B cell (primary cell): ENCODE results near the gene PDE6A. TPM values are rescaled to one million over a fixed set of nuclear protein-coding genes. Genes with fewer than 3 reads are reported as not detected.

Source experiments
- ATAC-seq: fragments of 200-7000 bp; cut with Tn5 transposase; one replicate; pipeline ENCODE4 v1.10.0; 2021; ENCODE audit warnings: low read depth, mild to moderate bottlenecking, moderate number of reproducible peaks, moderate library complexity
- CTCF ChIA-PET: fragments of 350-600 bp; sonication (Branson Sonifier 250); formaldehyde crosslinking; loops from one replicate; lab custom pipeline; 2021; ENCODE audit warnings: antibody characterized with exemption, inconsistent platforms; lab: Charles Lee
- POLR2A ChIA-PET: fragments of 350-600 bp; sonication (Branson Sonifier 250); formaldehyde crosslinking; loops from one replicate; lab custom pipeline; 2021; ENCODE audit warnings: antibody characterized with exemption; lab: Charles Lee
- DNase-seq: peaks from one replicate; pipeline ENCODE4 v3.0.0; 2013
- H2AFZ ChIP-seq: 2 replicates; pipeline ENCODE4 v1.6.1; 2012; ENCODE audit warnings: mild to moderate bottlenecking, low read depth, low read length; ENCODE audit not compliant: insufficient read depth, poor library complexity, severe bottlenecking
- H3K27ac ChIP-seq, 2 donors: 1 replicate in 1 of 2; 2 replicates in 1 of 2; pipeline ENCODE4 v1.5.1; 2012 to 2013; ENCODE audit warnings: low read length in 2 of 2, mild to moderate bottlenecking in 2 of 2, moderate library complexity in 1 of 2
- H3K27me3 ChIP-seq, 4 experiments: fragments of 200-600 bp in 1 of 4; sonication (generic) in 1 of 4; replicated peaks in 1 of 4; 1 replicate in 2 of 4; 2 replicates in 2 of 4; pipeline versions ENCODE4 v1.6.1 to v1.7.0; 2013 to 2016; ENCODE audit warnings: low read length in 3 of 4, mild to moderate bottlenecking in 2 of 4, mixed read lengths in 1 of 4, moderate library complexity in 1 of 4; ENCODE audit not compliant: insufficient read depth in 4 of 4, control insufficient read depth in 3 of 4; ENCODE audit errors: control extremely low read depth in 1 of 4
- H3K36me3 ChIP-seq, 2 experiments: replicated peaks in 1 of 2; 1 replicate in 1 of 2; 2 replicates in 1 of 2; pipeline versions ENCODE4 v1.6.1 to v1.7.1; 2013; ENCODE audit warnings: low read length in 1 of 2; ENCODE audit not compliant: insufficient read depth in 2 of 2, control insufficient read depth in 1 of 2; ENCODE audit errors: control extremely low read depth in 1 of 2, extremely low read depth in 1 of 2
- H3K4me1 ChIP-seq, 2 donors: fragments of 200-600 bp in 1 of 2; sonication (generic) in 1 of 2; 1 replicate in 1 of 2; 2 replicates in 1 of 2; pipeline versions ENCODE4 v1.5.1 to v1.6.1; 2013 to 2017; ENCODE audit warnings: low read length in 2 of 2; ENCODE audit not compliant: control insufficient read depth in 2 of 2, insufficient read depth in 2 of 2
- H3K4me2 ChIP-seq: replicated peaks from 2 replicates; pipeline ENCODE3; 2012; ENCODE audit warnings: mild to moderate bottlenecking, low read depth, low read length; ENCODE audit not compliant: poor library complexity, severe bottlenecking
- H3K4me3 ChIP-seq, 5 experiments: fragments of 200-600 bp in 1 of 5; sonication (generic) in 1 of 5; 1 replicate in 3 of 5; 2 replicates in 2 of 5; pipeline versions ENCODE4 v1.5.1 to v1.7.0; 2011 to 2016; ENCODE audit warnings: low read length in 4 of 5, mild to moderate bottlenecking in 4 of 5, low read depth in 2 of 5, control low read depth in 1 of 5, moderate library complexity in 1 of 5; ENCODE audit not compliant: insufficient read depth in 1 of 5; ENCODE audit errors: control extremely low read depth in 1 of 5, extremely low read depth in 1 of 5
- H3K79me2 ChIP-seq: fragments of 200-600 bp; sonication (generic); one replicate; pipeline ENCODE4 v1.6.0; 2016; ENCODE audit warnings: low read length; ENCODE audit not compliant: control insufficient read depth, insufficient read depth
- H3K9ac ChIP-seq: fragments of 200-600 bp; sonication (generic); 2 replicates; pipeline ENCODE4 v1.6.1; 2017; ENCODE audit warnings: mild to moderate bottlenecking, low read length, moderate library complexity
- H3K9me3 ChIP-seq, 3 donors: one replicate each; pipeline versions ENCODE4 v1.6.1 to v1.7.1; 2013; ENCODE audit warnings: low read length in 2 of 3; ENCODE audit not compliant: control insufficient read depth in 2 of 3, insufficient read depth in 1 of 3; ENCODE audit errors: control extremely low read depth in 1 of 3
- H4K20me1 ChIP-seq: 2 replicates; pipeline ENCODE4 v1.6.0; 2012; ENCODE audit warnings: mild to moderate bottlenecking, low read length; ENCODE audit not compliant: insufficient read depth, control insufficient read depth, poor library complexity, severe bottlenecking
- H3K27ac Mint-ChIP-seq: one replicate; pipeline ENCODE4 v1.8.0; 2021; ENCODE audit warnings: mixed read lengths
- H3K27me3 Mint-ChIP-seq: one replicate; pipeline ENCODE4 v1.8.0; 2021; ENCODE audit warnings: mixed read lengths
- H3K4me1 Mint-ChIP-seq: one replicate; pipeline ENCODE4 v1.8.0; 2021; ENCODE audit warnings: mixed read lengths
- H3K4me3 Mint-ChIP-seq: one replicate; pipeline ENCODE4 v1.8.0; 2021; ENCODE audit warnings: mixed read lengths
- H3K9me3 Mint-ChIP-seq: one replicate; pipeline ENCODE4 v1.8.0; 2022; ENCODE audit warnings: mixed read lengths; ENCODE audit not compliant: insufficient read depth
- CTCF ChIP-seq: fragments of 200-600 bp; IDR thresholded peaks from one replicate; pipeline ENCODE4 v1.8.0; 2022; ENCODE audit warnings: antibody characterized with exemption, mild to moderate bottlenecking
- EZH2 ChIP-seq: IDR thresholded peaks from 2 replicates; pipeline ENCODE4 v1.6.1; 2012; ENCODE audit warnings: borderline replicate concordance, low read depth, mild to moderate bottlenecking, moderate library complexity, low read length; ENCODE audit not compliant: insufficient read depth, poor library complexity, severe bottlenecking
- WGBS: methylation state at CpG from one replicate; pipeline ENCODE4 v1.1.5; 2013; ENCODE audit warnings: missing lambda C conversion rate; ENCODE audit not compliant: insufficient coverage; 5-methylcytosine and 5-hydroxymethylcytosine counted together
- intact Hi-C: fragments of 100-400 bp; cut with micrococcal nuclease; formaldehyde crosslinking; loops from one replicate; pipeline ENCODE4 v1.10.0; 2022
- polyA plus RNA-seq: library from polyadenylated mRNA; depleted of rRNA; stranded (reverse); fragments of >200 nt; gene quantifications from 2 replicates; pipeline ENCODE4 v1.2.3, GENCODE V29; 2012
- total RNA-seq, 2 donors: library from RNA; stranded (reverse); fragments of 120-200 nt in 1 of 2; gene quantifications; 1 replicate in 1 of 2; 2 replicates in 1 of 2; pipeline versions ENCODE4 v1.2.3 to v1.2.4, GENCODE V29; 2013 to 2022

The PDE6A gene
- total and polyA plus RNA-seq, 2 donors (not counting 1 experiment from before 2014, with no cell fraction given) = not detected

GRCh38 chr5:149912226-149912871 lies 32.2 kb downstream of the PDE6A start:
- 71% methylated on average over 1 of the region's 3 CpGs for WGBS
- CTCF ChIA-PET = interaction anchor here (1.2 kb wide), 1 partner anchor 36 kb away, joined by 3 read pairs; no protein-coding TSS in a partner anchor
- H3K4me2 ChIP-seq = no peak overlapping the region
- Mint-ChIP-seq H3K4me1 (peaks cover 4% of the 10 kb centered on the region), H3K27ac (no peak overlapping the region), H3K4me3 (no peak overlapping the region), H3K9me3 (no peaks in the 10 kb centered on the region), H3K27me3 (peaks cover 27% of the 10 kb centered on the region)
- POLR2A ChIA-PET = no interaction called here
- H3K4me3 ChIP-seq = no peak overlapping the region
- H3K27me3 ChIP-seq = peaks cover 0 to 4% (median 1%) of the 10 kb centered on the region in 4 experiments
- H3K27ac ChIP-seq = no peak overlapping the region
- no peak for ATAC-seq
- H3K4me1 ChIP-seq = no peaks in the 10 kb centered on the region
- TF ChIP-seq EZH2 (no peak), CTCF (no peak)
- no peak overlapping the region for H3K9ac ChIP-seq
- DNase-seq = no peak
- H3K79me2 ChIP-seq = no peaks in the 10 kb centered on the region
- no peaks in the 10 kb centered on the region for H4K20me1 ChIP-seq
- no peaks in the 10 kb centered on the region for H3K9me3 ChIP-seq
- intact Hi-C loops = no loop called here
- H2AFZ ChIP-seq = no peak overlapping the region
- no peaks in the 10 kb centered on the region for H3K36me3 ChIP-seq

- H3K79me2 ChIP-seq = no peaks in the 10 kb centered on the region
- no peak overlapping the region for H3K4me3 ChIP-seq
- H3K4me1 Mint-ChIP-seq = peaks cover 4% of the 10 kb centered on the region
- no peak overlapping the region for H3K9ac ChIP-seq
- no peaks in the 10 kb centered on the region for H3K9me3 ChIP-seq
- peaks cover 25% of the 10 kb centered on the region for H3K27me3 Mint-ChIP-seq
- ATAC-seq (no peak), DNase-seq (no peak)
- peaks cover 0 to 4% (median 1%) of the 10 kb centered on the region in 4 experiments for H3K27me3 ChIP-seq
- CTCF ChIA-PET = interaction anchor here (0.6 kb wide), 1 partner anchor 1719 kb away, joined by 4 read pairs; no protein-coding TSS in a partner anchor
- no peak overlapping the region for H3K4me3 Mint-ChIP-seq
- H3K4me2 ChIP-seq = no peak overlapping the region
- H2AFZ ChIP-seq = no peak overlapping the region
- H3K4me1 ChIP-seq = no peaks in the 10 kb centered on the region
- POLR2A ChIA-PET = no interaction called here
- H3K27ac Mint-ChIP-seq = no peak overlapping the region
- no peaks in the 10 kb centered on the region for H3K36me3 ChIP-seq
- intact Hi-C loops = no loop called here
- WGBS = 100% methylated on average over 1 of the region's 1 CpG
- TF ChIP-seq EZH2 (no peak), CTCF (no peak)
- no peaks in the 10 kb centered on the region for H4K20me1 ChIP-seq
- no peak overlapping the region for H3K27ac ChIP-seq
- no peaks in the 10 kb centered on the region for H3K9me3 Mint-ChIP-seq
Measured at GRCh38 chr5:149911031-149911430, 33.6 kb downstream of the PDE6A start.
